ENCODE data around the gene SLC43A2. TPM values are rescaled to one million over a fixed set of nuclear protein-coding genes. Genes with fewer than 3 reads are reported as not detected.

SLC43A2 gene
- total and polyA plus RNA-seq, 3 donors from 2014 or later, result 11.7 to 15.7 (median 12.4) TPM

- Histone ChIP-seq H3K4me3 (peak overlapping the region; percentile 68 to 95), H3K27me3 (no peaks in the 10 kb centered on the region), H3K27ac (peak overlapping the region in 1 of 2 donors; percentile 88), H3K36me3 (ENCODE audit: low read depth, missing control alignments) (no peaks in the 10 kb centered on the region), H3K4me1 (peaks cover 19% of the 10 kb centered on the region), H3K9me3 (no peaks in the 10 kb centered on the region)
- 0 to 1% methylated on average over 3 to 54 of the region's 62 CpGs for WGBS, 2 donors
- no peak for DNase-seq
- TF ChIP-seq POLR2A (IDR thresholded peaks at IDR 0.05) (no peak), CTCF (IDR thresholded peaks at IDR 0.05) (no peak)
- intact Hi-C loops (cut with DNase I; ENCODE audit: low total_unique reads), result no loop called here
Observed at GRCh38 chr17:1562176-1562643, 66.4 kb downstream of the SLC43A2 start.

- Histone ChIP-seq H3K4me3 (peak overlapping the region; percentile 68 to 95), H3K36me3 (ENCODE audit: low read depth, missing control alignments) (no peaks in the 10 kb centered on the region), H3K9me3 (no peaks in the 10 kb centered on the region), H3K27me3 (no peaks in the 10 kb centered on the region), H3K4me1 (peaks cover 19% of the 10 kb centered on the region), H3K27ac (peak overlapping the region in 1 of 2 donors; percentile 88)
- WGBS, 2 donors, result 4 to 5% methylated on average over 19 to 45 of the region's 47 CpGs
- no peak for DNase-seq
- intact Hi-C loops (cut with DNase I; ENCODE audit: low total_unique reads), result no loop called here
- no peak for TF ChIP-seq POLR2A (IDR thresholded peaks at IDR 0.05)
- peak in 2 of 3 experiments; percentile 8 to 32 for TF ChIP-seq CTCF (IDR thresholded peaks at IDR 0.05)
Observed at GRCh38 chr17:1561420-1562175, 67.0 kb downstream of the SLC43A2 start.

GRCh38 chr17:1560858-1561355, 67.7 kb downstream of the SLC43A2 start:
- DNase-seq, result no peak
- WGBS, 2 donors, result 58 to 65% methylated on average over 7 of the region's 7 CpGs
- Histone ChIP-seq H3K9me3 (no peaks in the 10 kb centered on the region), H3K4me3 (peak overlapping the region in 1 of 2 donors; percentile 68), H3K27me3 (no peaks in the 10 kb centered on the region), H3K36me3 (ENCODE audit: low read depth, missing control alignments) (no peaks in the 10 kb centered on the region), H3K4me1 (peaks cover 19% of the 10 kb centered on the region), H3K27ac (no peak overlapping the region)
- TF ChIP-seq POLR2A (IDR thresholded peaks at IDR 0.05) (no peak), CTCF (IDR thresholded peaks at IDR 0.05) (no peak)
- intact Hi-C loops (cut with DNase I; ENCODE audit: low total_unique reads), result no loop called here

- no peak overlapping the region for H3K27ac ChIP-seq
- no peak for DNase-seq
- TF ChIP-seq POLR2A (IDR thresholded peaks at IDR 0.05) (no peak), CTCF (IDR thresholded peaks at IDR 0.05) (no peak)
- H3K36me3 ChIP-seq (ENCODE audit: low read depth, missing control alignments), result no peaks in the 10 kb centered on the region
- WGBS, 2 donors, result 56 to 70% methylated on average over 15 to 22 of the region's 22 CpGs
- peaks cover 19% of the 10 kb centered on the region for H3K4me1 ChIP-seq
- H3K27me3 ChIP-seq, result no peaks in the 10 kb centered on the region
- no peaks in the 10 kb centered on the region for H3K9me3 ChIP-seq
- intact Hi-C loops (cut with DNase I; ENCODE audit: low total_unique reads), result no loop called here
- no peak overlapping the region for H3K4me3 ChIP-seq
Observed at GRCh38 chr17:1560101-1560857, 68.4 kb downstream of the SLC43A2 start.
